Hematopoietic multipotent progenitor cell (in vitro differentiated cells): ENCODE measurements around the gene ALDH9A1. TPM values are rescaled to one million over a fixed set of nuclear protein-coding genes. Genes with fewer than 3 reads are reported as not detected.

ENCODE experiments used
- DNase-seq, 3 donors: peaks; one replicate each; pipeline ENCODE4 v3.0.0-alpha.2; 2011 to 2015; ENCODE audit warnings: low read depth in 2 of 3, low spot score in 2 of 3
- total RNA-seq: library from RNA; depleted of rRNA; stranded (reverse); fragments of >200 nt; gene quantifications from one replicate; pipeline ENCODE4 v1.2.3, GENCODE V29; 2012

The ALDH9A1 gene
- total RNA-seq, 1 donor, result 22.9 TPM

DNA sequence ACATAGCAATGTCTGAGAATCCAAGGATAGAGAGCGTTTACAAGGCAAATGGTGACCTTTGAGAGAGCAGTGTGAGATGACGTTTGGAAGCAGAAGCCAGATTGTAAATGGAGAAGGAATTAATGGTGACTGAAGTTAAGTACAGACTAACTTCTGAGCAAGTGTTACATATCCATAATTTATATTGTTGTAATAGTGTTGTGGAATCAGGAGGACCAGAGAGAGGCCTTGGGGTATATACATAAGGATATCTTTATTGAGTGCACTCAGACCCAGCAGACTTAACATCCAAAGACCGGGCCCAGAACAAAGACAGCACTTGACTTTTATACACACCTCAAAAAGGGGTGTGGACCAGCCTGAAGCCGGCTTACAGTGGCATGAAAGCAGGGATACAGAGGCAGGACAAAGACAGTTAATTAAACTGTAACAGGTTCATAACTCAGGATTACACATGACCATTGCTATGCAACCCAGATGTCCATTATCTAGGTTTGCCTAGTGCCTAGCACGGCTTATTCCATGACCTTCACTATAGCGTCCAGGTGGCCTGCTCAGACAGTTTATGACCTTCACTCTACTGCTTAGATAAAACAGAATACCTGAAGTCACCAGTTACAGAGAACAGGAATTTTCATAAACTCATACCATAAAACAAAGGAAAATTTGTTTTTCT, 70.1 kb downstream of the ALDH9A1 start:
- DNase-seq, result no peak

DNA sequence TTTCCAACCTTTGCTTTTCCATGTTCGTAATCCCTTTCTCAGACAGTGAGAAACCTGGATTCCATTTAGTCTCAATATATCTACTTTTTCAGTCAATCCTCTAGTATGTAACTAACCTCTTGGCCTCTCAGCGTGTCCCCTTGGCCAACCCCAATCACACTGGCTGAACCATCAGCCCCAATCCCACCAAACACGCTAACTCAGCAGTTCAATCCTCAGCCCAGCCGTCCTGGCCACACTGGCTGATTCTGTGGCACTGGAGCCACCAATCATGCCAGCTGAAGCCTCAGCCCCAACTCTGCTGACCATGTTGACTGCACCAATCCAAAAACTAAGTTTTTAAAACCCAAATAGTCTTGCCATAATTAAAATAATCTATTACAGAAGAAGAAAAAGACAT, 73.9 kb downstream of the ALDH9A1 start:
- no peak for DNase-seq

- no peak for DNase-seq
These were observed 74.7 kb downstream of the ALDH9A1 start for GRCh38 chr1:165623624-165624023.

- no peak for DNase-seq
These were observed 78.7 kb downstream of the ALDH9A1 start for GRCh38 chr1:165619647-165620151.

DNA sequence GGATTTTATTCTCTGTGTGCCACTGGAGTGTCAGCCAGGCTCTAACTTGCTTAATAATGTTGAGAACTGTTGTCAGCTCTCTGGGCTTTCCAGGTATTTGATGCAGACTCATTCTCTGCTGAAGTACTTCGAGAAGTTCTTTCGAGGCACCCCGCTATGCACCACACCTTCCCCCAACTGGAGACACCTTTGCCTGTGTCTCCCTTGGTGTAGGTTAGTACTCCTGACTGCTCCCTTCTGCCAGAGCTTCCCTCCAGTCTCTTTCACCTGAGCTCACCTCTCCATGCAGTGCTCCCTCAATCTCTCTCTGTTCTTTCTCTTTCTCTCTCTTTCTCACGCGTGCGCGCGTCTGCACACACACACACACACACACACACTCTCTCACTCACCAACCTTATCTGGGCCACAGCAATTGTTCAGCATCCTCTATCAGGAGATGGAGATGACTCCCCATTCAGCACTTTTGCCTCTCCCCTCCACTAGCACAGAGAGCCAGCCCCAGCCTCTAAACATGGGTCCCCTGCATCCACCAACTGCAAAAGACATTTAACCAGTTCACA, 81.3 kb downstream of the ALDH9A1 start:
- no peak for DNase-seq

DNA sequence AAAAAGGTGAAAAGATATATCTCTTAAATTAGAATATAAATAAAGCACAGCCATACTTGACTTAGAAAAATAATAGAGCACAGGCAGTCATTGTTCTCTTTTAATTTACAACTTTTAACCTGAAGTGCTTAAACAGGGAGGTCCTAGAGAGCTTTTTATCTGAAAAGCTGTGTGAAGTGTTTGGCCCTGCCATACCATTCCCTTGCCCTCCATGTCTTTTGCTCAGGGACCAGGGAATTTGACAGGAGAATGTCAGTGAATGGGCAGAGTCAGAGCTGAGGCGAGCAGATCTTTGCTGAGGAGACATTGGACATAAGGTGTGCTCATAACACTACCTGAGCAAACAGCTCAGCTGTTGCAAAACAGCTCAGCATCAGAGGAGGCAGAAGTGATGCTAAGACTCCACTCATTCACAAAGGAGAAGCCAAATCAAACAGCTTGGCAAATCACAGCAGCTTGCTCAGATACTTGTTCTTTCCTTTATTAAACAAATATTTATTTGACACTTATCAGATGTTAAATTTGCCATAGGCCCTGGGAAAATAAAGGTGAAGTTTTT, 82.2 kb downstream of the ALDH9A1 start:
- no peak for DNase-seq

Other genes with a start within 250 kb of the ALDH9A1 start
- not detected for gene LRRC52, start 154.6 kb downstream of the ALDH9A1 start, total RNA-seq
- 71.1 TPM for gene MGST3, start 67.3 kb downstream of the ALDH9A1 start, total RNA-seq
- 38.5 TPM for gene TMCO1, start 70.3 kb upstream of the ALDH9A1 start, total RNA-seq
- gene UCK2, start 129.1 kb upstream of the ALDH9A1 start, total RNA-seq, result 43.9 TPM